Subcutaneous abdominal adipose tissue (tissue), 5 donors: ENCODE results near the gene B3GNT3.

ENCODE experiments used
- H3K27ac ChIP-seq: one replicate; pipeline ENCODE4 v1.7.0; 2013; ENCODE audit warnings: low read depth, mild to moderate bottlenecking, inconsistent platforms, low read length, moderate library complexity
- H3K27me3 ChIP-seq, 5 donors: one replicate each; pipeline ENCODE4 v1.7.0; 2013; ENCODE audit warnings: low read length in 5 of 5, inconsistent platforms in 1 of 5; ENCODE audit not compliant: control insufficient read depth in 5 of 5, insufficient read depth in 4 of 5
- H3K36me3 ChIP-seq, 5 donors: one replicate each; pipeline ENCODE4 v1.7.0; 2013; ENCODE audit warnings: low read length in 5 of 5; ENCODE audit not compliant: control insufficient read depth in 5 of 5, insufficient read depth in 5 of 5
- H3K4me1 ChIP-seq, 5 donors: one replicate each; pipeline ENCODE4 v1.7.0; 2013; ENCODE audit warnings: low read length in 5 of 5, mild to moderate bottlenecking in 3 of 5, moderate library complexity in 1 of 5; ENCODE audit not compliant: control insufficient read depth in 5 of 5, insufficient read depth in 5 of 5
- H3K4me3 ChIP-seq, 5 donors: one replicate each; pipeline ENCODE4 v1.7.0; 2013; ENCODE audit warnings: low read length in 5 of 5, low read depth in 1 of 5
- H3K9ac ChIP-seq, 5 donors: one replicate each; pipeline ENCODE4 v1.7.0; 2013; ENCODE audit warnings: low read length in 5 of 5, mild to moderate bottlenecking in 4 of 5, moderate library complexity in 3 of 5
- H3K9me3 ChIP-seq, 5 donors: one replicate each; pipeline ENCODE4 v1.7.0; 2013; ENCODE audit warnings: low read length in 5 of 5; ENCODE audit not compliant: control insufficient read depth in 5 of 5
- donor health status: healthy.
- donor health status: healthy.
- donor health status: healthy.
- donor health status: healthy.
- donor health status: healthy.

Gene B3GNT3

GRCh38 chr19:17855280-17856152 is 60.6 kb downstream of the B3GNT3 start:
- peaks cover 3 to 13% (median 10%) of the 10 kb centered on the region in 5 donors for H3K4me1 ChIP-seq
- H3K4me3 ChIP-seq = no peak overlapping the region
- H3K9ac ChIP-seq = no peak overlapping the region
- no peak overlapping the region for H3K27ac ChIP-seq
- no peaks in the 10 kb centered on the region for H3K27me3 ChIP-seq
- no peaks in the 10 kb centered on the region for H3K9me3 ChIP-seq
- no peaks in the 10 kb centered on the region for H3K36me3 ChIP-seq

GRCh38 chr19:17859533-17860330 is 64.8 kb downstream of the B3GNT3 start, which contains the start of gene RPL18A:
TSS of gene RPL18A (plus strand) at chr19:17859910. CDS start at chr19:17859957, 47 bp downstream.
- peak within 1 kb of the TSS; percentile 97 to 100 (median 98) for H3K4me3 ChIP-seq
- peak within 1 kb of the TSS; percentile 89 to 99 (median 97) for H3K9ac ChIP-seq
- H3K9me3 ChIP-seq = no peaks in the 10 kb centered on the region
- H3K4me1 ChIP-seq = peaks cover 8 to 25% (median 24%) of the 10 kb centered on the region in 5 donors
- no peaks in the 10 kb centered on the region for H3K27me3 ChIP-seq
- H3K27ac ChIP-seq = peak within 1 kb of the TSS; percentile 77
- peaks cover 0 to 35% (median 34%) of the 10 kb centered on the region in 5 donors for H3K36me3 ChIP-seq

GRCh38 chr19:17860331-17860992 is 65.5 kb downstream of the B3GNT3 start:
- H3K9ac ChIP-seq = peak overlapping the region; percentile 89 to 99 (median 97)
- H3K4me1 ChIP-seq = peaks cover 8 to 25% (median 24%) of the 10 kb centered on the region in 5 donors
- H3K27me3 ChIP-seq = no peaks in the 10 kb centered on the region
- peak overlapping the region; percentile 97 to 100 (median 98) for H3K4me3 ChIP-seq
- no peaks in the 10 kb centered on the region for H3K9me3 ChIP-seq
- peak overlapping the region; percentile 77 for H3K27ac ChIP-seq
- peaks cover 0 to 42% (median 42%) of the 10 kb centered on the region in 5 donors for H3K36me3 ChIP-seq

- Histone ChIP-seq H3K9me3 (no peaks in the 10 kb centered on the region), H3K27me3 (no peaks in the 10 kb centered on the region), H3K4me3 (peak overlapping the region; percentile 97 to 100 (median 98)), H3K9ac (peak overlapping the region; percentile 89 to 99 (median 97)), H3K4me1 (peaks cover 8 to 25% (median 24%) of the 10 kb centered on the region in 5 donors), H3K36me3 (peaks cover 0 to 47% (median 46%) of the 10 kb centered on the region in 5 donors), H3K27ac (peak overlapping the region; percentile 77)
These were observed 66.0 kb downstream of the B3GNT3 start for GRCh38 chr19:17860993-17861360.

GRCh38 chr19:17861542-17862402 is 66.8 kb downstream of the B3GNT3 start:
- Histone ChIP-seq H3K27ac (no peak overlapping the region), H3K9me3 (no peaks in the 10 kb centered on the region), H3K4me3 (peak overlapping the region in 2 of 5 donors; percentile 40 to 100), H3K9ac (peak overlapping the region in 3 of 5 donors; percentile 26 to 98 (median 97)), H3K27me3 (no peaks in the 10 kb centered on the region), H3K4me1 (peaks cover 8 to 25% (median 24%) of the 10 kb centered on the region in 5 donors), H3K36me3 (peaks cover 0 to 50% (median 49%) of the 10 kb centered on the region in 5 donors)

- peaks cover 0 to 50% (median 49%) of the 10 kb centered on the region in 5 donors for H3K36me3 ChIP-seq
- no peaks in the 10 kb centered on the region for H3K27me3 ChIP-seq
- no peak overlapping the region for H3K9ac ChIP-seq
- peaks cover 8 to 25% (median 24%) of the 10 kb centered on the region in 5 donors for H3K4me1 ChIP-seq
- no peaks in the 10 kb centered on the region for H3K9me3 ChIP-seq
- H3K27ac ChIP-seq = no peak overlapping the region
- no peak overlapping the region for H3K4me3 ChIP-seq
These were observed 68.0 kb downstream of the B3GNT3 start for GRCh38 chr19:17862711-17863519.
